M059J (cell line): ENCODE results near the gene IL17B. TPM values are rescaled to one million over a fixed set of nuclear protein-coding genes. Genes with fewer than 3 reads are reported as not detected.

Experiments
- total RNA-seq: library from RNA; depleted of rRNA; stranded (reverse); fragments of >200 nt; shearing (Covaris generic); gene quantifications from 2 replicates; pipeline ENCODE4 v1.2.3, GENCODE V29; 2014; rRNA removed

IL17B gene
- total RNA-seq, 1 experiment from 2014 or later: not detected

Other genes with a start within 250 kb of the IL17B start
- gene ABLIM3, start 237.8 kb downstream of the IL17B start, total RNA-seq: 36.7 and 40.7 TPM in 2 replicates
- gene AFAP1L1, start 107.4 kb downstream of the IL17B start, total RNA-seq: 6.5 and 9.1 TPM in 2 replicates
- gene GRPEL2, start 33.8 kb downstream of the IL17B start, total RNA-seq: 14.1 and 20.3 TPM in 2 replicates
- gene PCYOX1L, start 21.2 kb downstream of the IL17B start, total RNA-seq: 8.2 and 12.0 TPM in 2 replicates
- 182 and 247 TPM in 2 replicates for gene CSNK1A1, start 172.1 kb upstream of the IL17B start, total RNA-seq
- 0.15 and 0.20 TPM in 2 replicates for gene ARHGEF37, start 202.2 kb upstream of the IL17B start, total RNA-seq